CD4-positive, alpha-beta T cell treated with Interleukin-4 for 4 hours (primary cell): ENCODE data around the gene MYO3A.

Experiments used
- DNase-seq: peaks from one replicate; pipeline ENCODE4 v3.0.0-alpha.2; 2020

MYO3A gene, protein sequence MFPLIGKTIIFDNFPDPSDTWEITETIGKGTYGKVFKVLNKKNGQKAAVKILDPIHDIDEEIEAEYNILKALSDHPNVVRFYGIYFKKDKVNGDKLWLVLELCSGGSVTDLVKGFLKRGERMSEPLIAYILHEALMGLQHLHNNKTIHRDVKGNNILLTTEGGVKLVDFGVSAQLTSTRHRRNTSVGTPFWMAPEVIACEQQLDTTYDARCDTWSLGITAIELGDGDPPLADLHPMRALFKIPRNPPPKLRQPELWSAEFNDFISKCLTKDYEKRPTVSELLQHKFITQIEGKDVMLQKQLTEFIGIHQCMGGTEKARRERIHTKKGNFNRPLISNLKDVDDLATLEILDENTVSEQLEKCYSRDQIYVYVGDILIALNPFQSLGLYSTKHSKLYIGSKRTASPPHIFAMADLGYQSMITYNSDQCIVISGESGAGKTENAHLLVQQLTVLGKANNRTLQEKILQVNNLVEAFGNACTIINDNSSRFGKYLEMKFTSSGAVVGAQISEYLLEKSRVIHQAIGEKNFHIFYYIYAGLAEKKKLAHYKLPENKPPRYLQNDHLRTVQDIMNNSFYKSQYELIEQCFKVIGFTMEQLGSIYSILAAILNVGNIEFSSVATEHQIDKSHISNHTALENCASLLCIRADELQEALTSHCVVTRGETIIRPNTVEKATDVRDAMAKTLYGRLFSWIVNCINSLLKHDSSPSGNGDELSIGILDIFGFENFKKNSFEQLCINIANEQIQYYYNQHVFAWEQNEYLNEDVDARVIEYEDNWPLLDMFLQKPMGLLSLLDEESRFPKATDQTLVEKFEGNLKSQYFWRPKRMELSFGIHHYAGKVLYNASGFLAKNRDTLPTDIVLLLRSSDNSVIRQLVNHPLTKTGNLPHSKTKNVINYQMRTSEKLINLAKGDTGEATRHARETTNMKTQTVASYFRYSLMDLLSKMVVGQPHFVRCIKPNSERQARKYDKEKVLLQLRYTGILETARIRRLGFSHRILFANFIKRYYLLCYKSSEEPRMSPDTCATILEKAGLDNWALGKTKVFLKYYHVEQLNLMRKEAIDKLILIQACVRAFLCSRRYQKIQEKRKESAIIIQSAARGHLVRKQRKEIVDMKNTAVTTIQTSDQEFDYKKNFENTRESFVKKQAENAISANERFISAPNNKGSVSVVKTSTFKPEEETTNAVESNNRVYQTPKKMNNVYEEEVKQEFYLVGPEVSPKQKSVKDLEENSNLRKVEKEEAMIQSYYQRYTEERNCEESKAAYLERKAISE (N-terminal part only)

DNA sequence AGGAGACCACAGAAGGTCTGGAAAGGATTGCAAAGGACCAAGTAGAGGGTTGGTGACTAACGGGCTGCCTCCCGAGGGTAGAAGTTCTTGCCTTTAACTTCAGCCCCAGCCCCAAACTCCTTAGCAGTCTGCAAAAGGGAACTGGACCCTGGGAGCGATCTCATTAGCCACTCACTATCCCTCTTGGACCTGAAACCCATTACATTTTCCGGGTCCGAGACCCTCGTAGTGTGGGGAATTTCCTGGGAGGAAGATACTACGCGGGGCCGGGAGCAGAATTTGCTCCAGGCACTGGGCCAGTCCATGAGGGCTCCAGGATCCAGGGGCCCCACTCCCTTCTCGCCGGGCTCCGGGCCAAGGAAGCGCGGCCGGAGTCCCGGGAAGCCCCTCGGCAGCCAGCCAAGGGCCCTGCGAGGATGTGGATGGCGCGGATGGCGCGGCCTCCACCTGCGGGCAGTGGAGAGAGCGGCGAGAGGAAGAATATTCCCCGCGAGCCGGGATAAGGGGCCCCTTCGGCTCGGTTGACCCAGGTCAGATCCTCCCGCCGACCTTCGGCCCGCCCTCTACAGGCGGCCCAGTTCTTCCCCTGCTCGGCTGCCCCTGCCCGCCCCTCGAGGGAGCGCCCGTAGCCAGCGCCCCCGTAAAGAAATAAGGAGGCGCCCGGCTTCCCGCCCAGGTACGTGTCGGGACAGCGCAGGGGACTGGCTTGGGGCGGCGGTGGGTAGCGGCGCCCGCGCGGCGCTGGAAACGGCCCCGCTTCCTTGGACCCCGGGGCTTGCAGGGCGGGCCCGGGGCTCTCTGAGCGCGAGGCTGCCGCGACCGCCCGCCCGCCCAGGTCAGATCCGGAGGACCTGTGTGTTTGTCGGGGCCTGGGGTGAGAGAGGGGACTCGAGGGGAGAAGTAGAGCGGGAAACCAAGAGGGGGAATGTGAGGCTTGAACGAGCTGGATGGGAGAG, at the start of gene MYO3A:
Gene MYO3A, plus strand, starts transcription at position 577 of the 956 bp plus-strand sequence. CDS start 17,882 bp downstream, outside the sequence.
- no peak for DNase-seq

- no peak for DNase-seq
Measured at GRCh38 chr10:25888627-25889026, 45.4 kb upstream of the MYO3A start.

GRCh38 chr10:25890995-25891394, 43.0 kb upstream of the MYO3A start:
- no peak for DNase-seq

- no peak for DNase-seq
Measured at GRCh38 chr10:25895856-25896255, 38.2 kb upstream of the MYO3A start.

- no peak for DNase-seq
Measured at GRCh38 chr10:25896421-25896820, 37.6 kb upstream of the MYO3A start.

- no peak for DNase-seq
Measured at GRCh38 chr10:25899304-25899703, 34.7 kb upstream of the MYO3A start.

GRCh38 chr10:25901199-25901598, 32.8 kb upstream of the MYO3A start:
- no peak for DNase-seq

DNA sequence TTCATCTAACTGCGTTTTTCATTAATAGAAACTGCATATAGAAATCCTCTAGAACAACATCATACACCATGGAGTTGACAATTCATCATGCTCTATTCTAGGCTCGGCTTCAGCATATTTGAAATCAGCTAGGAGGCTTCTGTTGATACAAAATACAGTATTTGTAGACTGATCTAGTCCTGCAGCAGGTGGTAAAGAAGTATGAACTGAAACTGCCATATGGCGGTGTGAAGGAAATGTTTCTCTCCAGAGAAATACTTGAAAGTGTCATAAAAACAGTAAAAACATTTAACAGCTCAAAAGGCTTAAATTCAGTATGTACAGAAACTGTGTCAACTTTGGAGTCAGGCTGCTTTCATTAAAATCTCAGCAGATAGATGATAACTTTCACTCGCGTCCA, 32.0 kb upstream of the MYO3A start:
- no peak for DNase-seq

DNA sequence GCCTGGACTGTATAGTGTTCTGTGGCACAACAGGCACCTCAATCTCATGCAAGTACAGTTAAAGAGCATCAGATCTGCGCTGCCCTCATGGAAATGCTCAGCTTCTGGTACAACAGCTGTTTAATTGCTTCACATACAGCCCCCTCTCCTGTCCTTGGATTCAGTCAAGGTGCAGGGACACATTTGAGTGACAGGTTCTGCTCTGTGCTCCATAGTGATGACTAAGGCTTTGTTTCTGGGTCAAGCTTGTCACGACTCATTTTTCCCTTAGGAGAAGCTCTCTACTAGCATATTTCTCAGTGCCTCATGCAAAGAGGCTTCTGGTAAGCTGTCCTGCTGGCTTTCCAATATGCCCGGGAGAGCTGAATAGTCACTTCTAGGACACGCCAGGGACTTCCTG, 26.8 kb upstream of the MYO3A start:
- DNase-seq: no peak

DNA sequence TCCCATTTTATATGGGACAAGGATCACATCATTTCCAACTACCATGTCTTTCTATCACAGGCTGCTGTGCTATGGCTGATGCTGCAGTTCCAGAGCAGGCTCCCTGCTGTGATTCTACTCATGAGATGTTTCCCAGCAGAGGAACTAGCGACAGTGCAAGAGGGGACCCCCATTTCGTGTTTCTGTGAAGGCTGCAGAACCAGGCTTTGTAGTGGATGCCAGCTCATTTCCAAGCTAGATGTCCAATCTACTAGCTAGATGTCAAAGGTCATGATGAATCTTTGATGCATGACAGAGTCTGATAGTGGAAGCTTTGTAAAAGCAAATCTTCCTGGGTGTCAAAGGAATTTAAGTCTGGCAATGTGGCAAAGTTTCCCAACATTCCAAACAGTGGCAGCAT, 21.2 kb upstream of the MYO3A start:
- DNase-seq: no peak

GRCh38 chr10:25914776-25915175, 19.3 kb upstream of the MYO3A start:
- DNase-seq: no peak

GRCh38 chr10:25934621-25935139, 651 bp downstream of the MYO3A start:
- no peak for DNase-seq

GRCh38 chr10:25938405-25938804, 4.4 kb downstream of the MYO3A start:
- DNase-seq: no peak

- DNase-seq: no peak
Measured at GRCh38 chr10:25944771-25945170, 10.7 kb downstream of the MYO3A start.

DNA sequence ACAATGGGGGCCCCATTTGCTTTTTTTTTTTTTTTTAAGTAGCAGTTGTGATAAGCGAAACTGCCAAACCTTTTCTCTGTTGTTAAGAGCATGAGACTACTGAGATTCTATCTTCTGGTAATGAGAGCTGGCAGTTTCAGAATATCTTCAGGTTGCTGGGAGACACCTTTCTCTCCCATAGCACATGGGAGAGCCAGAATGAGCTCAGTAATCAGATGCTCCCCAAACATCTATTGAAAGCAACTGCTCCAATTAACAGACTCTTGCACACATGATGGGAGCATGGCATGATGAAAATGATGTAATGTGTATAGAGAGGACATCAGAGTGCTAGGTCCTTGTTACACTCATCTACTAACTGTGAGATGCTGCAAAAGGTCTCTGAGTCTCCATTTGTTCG, 18.8 kb downstream of the MYO3A start:
- DNase-seq: no peak

- no peak for DNase-seq
Measured at GRCh38 chr10:25954851-25955250, 20.8 kb downstream of the MYO3A start.

DNA sequence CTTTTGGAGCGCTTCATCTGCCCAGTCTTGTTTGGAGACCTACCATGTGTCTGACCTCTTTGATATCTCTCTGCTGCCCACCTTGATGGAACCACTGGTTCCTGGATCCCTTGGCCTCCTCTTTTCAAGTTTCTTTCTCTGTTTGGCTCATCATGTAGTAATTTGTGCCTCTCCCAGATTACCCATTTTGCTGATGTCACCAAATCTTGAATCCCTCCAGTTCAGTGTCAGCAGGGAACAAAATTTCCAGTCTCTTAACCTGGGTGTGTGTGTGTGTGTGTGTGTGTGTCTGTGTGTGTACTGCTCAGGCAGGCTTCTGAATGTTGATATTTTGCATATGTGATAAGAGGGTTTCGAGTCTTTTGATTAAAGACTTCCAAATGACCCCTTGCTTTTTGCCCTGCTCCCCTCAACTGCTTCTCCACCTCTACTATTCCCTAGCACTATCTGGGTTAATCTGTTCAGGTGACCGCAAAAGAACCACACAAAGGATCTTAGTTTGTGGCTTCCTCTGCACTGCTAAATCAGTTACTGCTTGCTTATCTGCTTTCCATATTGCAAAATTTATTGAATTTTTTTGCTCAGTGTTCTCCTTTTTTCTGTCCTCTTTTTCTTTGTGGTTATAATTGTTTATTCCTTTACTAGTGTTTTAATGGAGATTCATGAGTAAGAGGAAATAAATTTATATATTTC, 25.7 kb downstream of the MYO3A start:
- no peak for DNase-seq

- no peak for DNase-seq
Measured at GRCh38 chr10:25965584-25965983, 31.6 kb downstream of the MYO3A start.

DNA sequence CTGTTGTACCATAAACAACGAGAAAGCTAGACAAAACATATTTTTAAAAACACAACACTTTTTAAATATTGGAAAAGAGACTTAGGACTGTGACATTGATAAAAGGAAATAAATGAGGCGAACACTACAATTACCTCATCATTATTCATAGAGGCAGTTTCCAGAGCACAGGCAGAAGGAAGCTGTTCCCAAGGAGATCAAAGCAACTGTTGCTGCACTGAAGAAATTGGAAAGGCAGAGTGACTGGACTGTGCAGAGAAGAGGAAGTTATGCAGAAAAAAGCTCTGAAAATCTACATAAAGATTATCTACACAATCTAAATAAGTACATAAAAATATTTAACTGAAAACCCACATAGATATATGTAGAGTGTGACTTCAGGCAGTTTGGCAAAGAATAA, 32.8 kb downstream of the MYO3A start:
- no peak for DNase-seq

GRCh38 chr10:25972631-25973030, 38.6 kb downstream of the MYO3A start:
- DNase-seq: no peak

DNA sequence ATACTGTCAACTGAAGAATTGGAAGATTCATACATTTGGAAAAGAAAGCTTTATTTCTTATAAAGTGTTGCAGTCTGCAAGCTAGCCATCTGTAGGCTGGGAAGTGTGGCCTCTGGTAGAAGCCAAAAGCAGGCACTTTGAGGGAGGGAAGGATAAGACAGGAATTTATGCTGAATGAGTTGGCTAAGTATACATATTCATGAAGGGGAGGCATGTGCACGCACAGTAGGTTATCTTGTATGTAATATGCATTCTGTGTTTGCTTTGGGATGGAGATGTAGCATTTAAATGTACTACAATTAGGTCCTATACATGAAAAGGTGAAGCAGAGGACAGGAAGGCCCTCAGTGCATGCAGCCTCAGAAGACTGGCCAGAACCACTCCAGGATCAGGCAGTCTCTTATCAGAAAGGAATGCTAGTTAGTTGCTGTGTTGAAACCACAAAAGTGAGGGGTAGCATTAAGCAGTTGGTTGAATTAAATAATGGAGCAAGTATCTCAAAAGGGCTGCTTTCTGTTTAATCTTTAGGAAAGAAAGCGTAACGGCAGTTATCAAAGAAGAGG, 40.9 kb downstream of the MYO3A start:
- DNase-seq: no peak
